ENCODE measurements around the gene PRRG3.

DNA sequence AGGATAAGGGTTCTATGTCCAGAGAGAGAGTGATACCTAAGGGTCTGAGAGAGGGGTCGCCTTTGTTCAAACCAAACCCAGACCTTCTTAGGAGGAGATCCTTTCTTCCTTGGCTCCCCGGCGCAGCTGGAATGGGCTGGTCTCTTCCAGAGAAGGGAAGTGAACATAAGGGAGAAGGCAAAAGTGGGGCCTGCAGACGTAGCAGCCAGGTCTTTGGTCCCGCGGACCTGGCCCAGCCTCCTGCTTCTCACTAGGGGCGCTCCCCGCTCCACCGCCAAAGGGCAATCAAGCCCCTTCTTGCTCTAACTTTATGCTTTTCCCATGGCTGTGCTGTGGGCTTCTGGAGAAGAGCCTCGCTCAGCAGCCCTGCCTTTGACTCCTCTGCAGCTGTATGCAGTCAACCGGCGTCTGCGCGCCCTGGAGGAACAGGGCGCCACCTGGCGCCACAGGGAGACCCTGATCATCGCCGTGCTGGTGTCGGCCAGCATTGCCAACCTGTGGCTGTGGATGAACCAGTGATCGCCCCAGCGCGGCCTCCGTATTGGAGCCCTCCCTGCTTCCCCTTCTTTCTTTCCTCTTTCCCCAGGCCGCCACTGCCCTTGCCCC, 27.1 kb downstream of the PRRG3 start:
- TF ChIP-seq, protein P1, sequence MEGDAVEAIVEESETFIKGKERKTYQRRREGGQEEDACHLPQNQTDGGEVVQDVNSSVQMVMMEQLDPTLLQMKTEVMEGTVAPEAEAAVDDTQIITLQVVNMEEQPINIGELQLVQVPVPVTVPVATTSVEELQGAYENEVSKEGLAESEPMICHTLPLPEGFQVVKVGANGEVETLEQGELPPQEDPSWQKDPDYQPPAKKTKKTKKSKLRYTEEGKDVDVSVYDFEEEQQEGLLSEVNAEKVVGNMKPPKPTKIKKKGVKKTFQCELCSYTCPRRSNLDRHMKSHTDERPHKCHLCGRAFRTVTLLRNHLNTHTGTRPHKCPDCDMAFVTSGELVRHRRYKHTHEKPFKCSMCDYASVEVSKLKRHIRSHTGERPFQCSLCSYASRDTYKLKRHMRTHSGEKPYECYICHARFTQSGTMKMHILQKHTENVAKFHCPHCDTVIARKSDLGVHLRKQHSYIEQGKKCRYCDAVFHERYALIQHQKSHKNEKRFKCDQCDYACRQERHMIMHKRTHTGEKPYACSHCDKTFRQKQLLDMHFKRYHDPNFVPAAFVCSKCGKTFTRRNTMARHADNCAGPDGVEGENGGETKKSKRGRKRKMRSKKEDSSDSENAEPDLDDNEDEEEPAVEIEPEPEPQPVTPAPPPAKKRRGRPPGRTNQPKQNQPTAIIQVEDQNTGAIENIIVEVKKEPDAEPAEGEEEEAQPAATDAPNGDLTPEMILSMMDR (conservative IDR thresholded peaks at IDR 0.05), result peak; percentile 67
- no peak for TF ChIP-seq ZFX (IDR thresholded peaks at IDR 0.05)

Measured in C4-2B (cell line).